Fibroblast of skin of right quadriceps (primary cell): ENCODE results near the gene PRM1.

ENCODE experiments used
- DNase-seq: peaks from one replicate; pipeline ENCODE4 v3.0.0-alpha.2; 2013

PRM1 gene

DNA sequence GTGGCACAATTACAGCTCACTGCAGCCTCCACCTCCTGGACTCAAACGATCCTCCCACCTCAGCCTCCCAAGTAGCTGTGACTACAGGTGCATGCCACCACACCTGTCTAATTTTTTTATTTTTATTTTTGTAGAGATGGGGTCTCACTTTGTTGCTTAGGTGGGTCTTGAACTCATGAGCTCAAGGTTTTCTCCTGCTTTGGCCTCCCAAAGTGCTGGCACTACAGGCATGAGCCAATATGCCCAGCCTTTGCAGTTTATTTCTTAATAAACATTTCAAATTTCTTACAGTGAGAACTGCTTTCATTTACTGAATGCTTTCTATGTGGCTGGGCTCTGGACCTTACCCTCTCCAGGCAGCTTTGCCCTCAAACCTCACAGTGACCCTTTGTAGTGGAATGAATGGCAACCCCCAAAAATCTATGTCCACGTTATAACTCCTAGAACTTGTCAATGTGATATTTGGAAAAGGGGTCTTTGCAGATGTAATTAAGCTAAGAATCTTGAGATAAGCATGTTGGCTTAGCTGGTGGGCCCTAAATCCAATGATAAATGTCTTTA lies 10.4 kb downstream of the PRM1 start:
- DNase-seq = no peak

- DNase-seq = no peak
Measured at GRCh38 chr16:11268921-11269375, 12.2 kb downstream of the PRM1 start, which contains the start of gene TNP2. Gene TNP2, minus strand, starts transcription at chr16:11269325. Its CDS starts 63 bp downstream, at chr16:11269262.

DNA sequence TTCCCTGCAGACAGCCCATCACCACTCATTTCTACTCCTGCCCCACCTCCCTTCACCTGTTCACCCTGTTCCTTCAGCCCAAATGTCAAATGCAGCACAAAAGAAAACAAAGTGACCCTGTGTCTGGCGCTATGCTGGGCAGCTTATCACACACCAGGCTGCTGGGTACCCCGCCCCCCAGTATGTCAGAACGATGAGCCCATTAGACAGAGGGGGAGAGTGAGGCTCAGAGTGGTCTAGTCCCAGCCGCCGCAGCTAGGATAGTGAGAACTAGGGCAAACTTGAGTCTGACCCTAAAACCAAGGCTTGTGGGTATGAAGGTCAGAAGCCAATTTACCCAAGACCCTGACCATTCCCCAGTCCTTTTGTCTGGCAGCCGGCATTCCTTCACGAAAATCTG lies 16.0 kb downstream of the PRM1 start:
- DNase-seq = no peak

GRCh38 chr16:11264155-11264832 lies 16.8 kb downstream of the PRM1 start:
- no peak for DNase-seq

GRCh38 chr16:11263737-11264136 lies 17.4 kb downstream of the PRM1 start:
- DNase-seq = no peak

GRCh38 chr16:11262915-11263314 lies 18.2 kb downstream of the PRM1 start:
- DNase-seq = no peak

- no peak for DNase-seq
Measured at GRCh38 chr16:11260596-11260966, 20.5 kb downstream of the PRM1 start.

DNA sequence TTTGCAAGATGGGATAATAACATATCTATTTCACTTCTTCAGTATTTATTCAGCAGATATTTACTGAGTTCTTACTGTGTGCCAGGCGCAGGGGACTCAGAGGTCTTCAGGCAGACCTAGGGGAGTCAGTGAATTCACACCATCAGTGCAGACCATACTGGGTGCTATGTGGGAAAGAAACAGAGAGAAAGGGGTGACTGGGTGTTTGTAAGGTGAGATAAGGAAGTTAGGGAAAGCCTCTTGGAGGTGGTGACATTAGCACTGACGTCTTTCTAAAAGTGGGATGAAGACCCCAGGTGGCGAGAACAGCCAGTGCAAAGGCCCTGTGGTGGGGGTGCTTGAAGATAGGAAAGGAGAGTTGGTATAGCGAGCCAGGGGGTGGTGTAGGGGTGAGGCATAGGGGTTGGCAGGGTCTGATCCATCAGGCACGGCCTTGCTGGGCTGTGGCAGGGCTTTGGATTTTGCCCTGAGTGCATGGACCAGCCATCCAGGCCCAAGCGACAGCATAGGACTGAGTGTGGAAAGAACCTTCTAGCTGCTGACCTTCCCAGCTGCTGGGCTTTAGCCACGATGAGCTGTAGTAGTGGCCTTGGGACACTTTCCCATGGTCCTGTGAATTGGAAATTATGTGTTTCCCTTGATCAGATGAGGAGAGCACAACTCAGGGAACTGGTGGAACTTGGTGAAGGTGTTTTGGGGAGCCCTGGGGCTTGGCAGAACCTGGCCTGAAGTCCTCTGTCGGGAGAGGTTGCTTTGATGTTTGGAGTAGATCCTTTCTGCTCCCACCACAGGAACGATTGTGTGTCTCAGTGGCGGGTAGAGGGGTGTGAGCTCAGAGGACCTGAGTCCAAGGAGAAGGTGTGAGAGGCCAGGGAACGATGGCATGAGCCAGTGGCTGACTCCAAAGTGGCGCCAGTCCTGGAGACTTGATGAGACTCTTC lies 21.2 kb downstream of the PRM1 start:
- DNase-seq = no peak

- DNase-seq = no peak
Measured at GRCh38 chr16:11258553-11259492, 22.3 kb downstream of the PRM1 start.

DNA sequence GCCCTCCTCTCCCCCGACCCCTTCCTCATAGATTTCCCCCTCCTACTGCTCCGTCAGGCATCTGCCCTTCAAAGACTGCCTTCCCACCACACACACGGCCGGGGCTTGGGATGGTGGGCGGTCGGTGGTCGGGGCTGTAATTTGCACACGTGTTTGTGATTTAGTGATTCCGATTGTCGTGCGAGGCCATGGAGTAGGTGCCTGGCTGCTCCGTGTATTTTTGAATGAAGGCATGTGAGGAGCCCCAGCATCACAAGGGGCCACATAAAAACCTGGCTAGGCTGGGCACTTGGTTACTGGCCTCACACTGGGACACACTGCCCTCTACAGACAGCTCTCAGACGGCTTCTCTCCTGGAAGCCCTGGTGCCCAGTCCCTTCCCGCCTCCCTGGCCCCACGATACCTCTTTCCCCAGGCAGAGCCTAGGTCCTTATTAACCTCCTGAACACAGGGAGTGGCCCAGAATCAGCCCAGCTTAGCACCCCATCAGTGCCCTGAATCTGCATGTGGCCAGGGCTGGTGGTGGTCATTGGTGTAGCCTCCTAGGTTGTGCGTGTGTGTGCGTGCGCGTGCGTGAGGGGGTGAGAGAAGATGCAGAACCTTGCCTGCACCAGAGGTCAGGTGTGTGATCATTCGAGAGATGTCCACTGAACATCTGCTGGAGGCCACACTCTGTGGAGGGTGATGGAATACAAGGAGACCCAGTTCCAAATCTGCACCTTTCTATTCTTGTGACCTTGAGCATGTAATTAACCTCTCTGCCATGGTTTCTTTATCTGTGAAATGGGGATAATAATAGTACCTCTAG lies 23.8 kb downstream of the PRM1 start:
- peak; percentile 80 for DNase-seq

GRCh38 chr16:11256661-11257130 lies 24.4 kb downstream of the PRM1 start:
- peak; percentile 44 for DNase-seq

DNA sequence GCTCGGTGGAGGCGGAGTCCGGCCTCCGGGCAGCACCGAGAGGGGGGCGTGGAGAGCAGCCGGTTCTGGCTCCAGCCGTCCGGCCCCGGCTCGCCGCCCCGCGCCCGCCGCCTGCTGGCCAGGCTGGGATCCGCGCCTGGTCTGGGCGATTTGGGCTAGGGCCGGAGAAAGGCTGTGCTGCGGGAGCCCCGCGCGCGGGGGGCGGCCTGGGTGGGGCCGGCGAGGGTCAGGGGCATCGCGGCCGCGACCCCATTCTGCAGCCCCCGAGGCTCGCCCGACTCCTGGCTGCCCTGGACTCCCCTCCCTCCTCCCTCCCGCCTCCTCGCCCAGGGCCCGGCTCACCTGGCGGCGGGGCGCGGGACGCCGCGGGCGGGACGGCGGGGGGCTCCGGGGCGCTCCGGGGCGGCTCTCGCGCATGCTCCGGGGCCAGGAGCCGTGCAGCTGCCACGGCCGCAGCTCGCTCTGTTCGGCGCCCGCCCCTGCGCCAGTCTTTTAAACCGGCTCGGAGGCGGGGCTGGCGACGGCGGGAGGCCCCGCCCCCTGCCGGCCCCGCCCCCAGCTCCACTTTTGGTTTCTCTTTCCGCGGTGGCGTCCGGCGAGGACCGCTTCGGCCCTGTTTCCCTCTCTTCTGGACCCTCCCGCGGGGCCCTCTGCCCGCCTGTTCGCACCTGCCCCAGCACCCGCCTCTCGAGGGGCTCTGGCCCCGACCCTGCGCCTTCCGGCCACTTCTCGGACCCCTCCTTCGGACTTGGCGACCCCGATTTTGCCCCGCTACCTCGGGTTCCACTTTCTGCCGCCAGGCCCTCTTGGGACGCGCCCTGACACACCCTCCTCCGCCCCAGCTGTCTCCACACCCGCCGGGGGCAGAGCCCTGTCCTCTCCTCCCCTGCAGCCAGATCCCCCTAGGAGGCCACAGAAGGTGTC lies 25.1 kb downstream of the PRM1 start, which contains the start of gene SOCS1:
Gene SOCS1, minus strand, starts transcription at position 468 of the 924 bp plus-strand sequence. CDS start 726 bp downstream, outside the sequence.
- peak; percentile 88 for DNase-seq

DNA sequence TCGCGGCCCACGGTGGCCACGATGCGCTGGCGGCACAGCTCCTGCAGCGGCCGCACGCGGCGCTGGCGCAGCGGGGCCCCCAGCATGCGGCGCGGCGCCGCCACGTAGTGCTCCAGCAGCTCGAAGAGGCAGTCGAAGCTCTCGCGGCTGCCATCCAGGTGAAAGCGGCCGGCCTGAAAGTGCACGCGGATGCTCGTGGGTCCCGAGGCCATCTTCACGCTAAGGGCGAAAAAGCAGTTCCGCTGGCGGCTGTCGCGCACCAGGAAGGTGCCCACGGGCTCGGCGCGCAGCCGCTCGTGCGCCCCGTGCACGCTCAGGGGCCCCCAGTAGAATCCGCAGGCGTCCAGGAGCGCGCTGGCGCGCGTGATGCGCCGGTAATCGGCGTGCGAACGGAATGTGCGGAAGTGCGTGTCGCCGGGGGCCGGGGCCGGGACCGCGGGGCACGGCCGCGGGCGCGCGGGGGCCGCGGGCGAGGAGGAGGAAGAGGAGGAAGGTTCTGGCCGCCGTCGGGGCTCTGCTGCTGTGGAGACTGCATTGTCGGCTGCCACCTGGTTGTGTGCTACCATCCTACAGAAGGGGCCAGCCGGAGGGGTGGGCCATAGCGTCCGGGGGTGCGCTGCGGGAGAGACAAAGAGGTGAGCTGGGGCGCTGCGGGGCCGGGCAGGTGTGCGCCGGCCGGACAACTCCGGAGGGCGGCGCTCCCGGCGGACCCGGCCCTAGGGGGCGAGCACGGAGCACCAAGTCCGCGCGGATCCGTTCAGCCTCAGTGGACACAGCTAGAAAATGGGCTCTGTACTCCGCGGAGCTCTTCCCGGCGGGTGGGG lies 26.0 kb downstream of the PRM1 start:
- peak; percentile 55 for DNase-seq

GRCh38 chr16:11253995-11254912 lies 26.9 kb downstream of the PRM1 start:
- no peak for DNase-seq

GRCh38 chr16:11253009-11253994 lies 27.8 kb downstream of the PRM1 start:
- no peak for DNase-seq

GRCh38 chr16:11252482-11252931 lies 28.6 kb downstream of the PRM1 start:
- no peak for DNase-seq
